Esophagus squamous epithelium (tissue), 5 donors: Measurements from ENCODE around the gene UNK. TPM values are rescaled to one million over a fixed set of nuclear protein-coding genes. Genes with fewer than 3 reads are reported as not detected.

Experiments used
- DNase-seq: peaks from one replicate; lab custom pipeline; 2025; lab: John Stamatoyannopoulos, UW
- H3K27ac ChIP-seq, 4 donors: fragments of 200-600 bp; sonication (generic); one replicate each; pipeline ENCODE4 v1.5.1; 2016 to 2019; ENCODE audit warnings: mild to moderate bottlenecking in 1 of 4
- H3K27me3 ChIP-seq, 4 donors: fragments of 200-600 bp; sonication (generic); 1 replicate in 3 of 4; 2 replicates in 1 of 4; pipeline versions ENCODE4 v1.5.1 to v1.6.0; 2017 to 2021; ENCODE audit warnings: antibody characterized with exemption in 1 of 4
- H3K36me3 ChIP-seq, 3 donors: fragments of 200-600 bp; sonication (generic); one replicate each; pipeline ENCODE4 v1.5.1; 2016 to 2019
- H3K4me1 ChIP-seq, 3 donors: fragments of 200-600 bp; sonication (generic); one replicate each; pipeline ENCODE4 v1.5.1; 2017 to 2019
- H3K4me3 ChIP-seq, 4 donors: fragments of 200-600 bp; sonication (generic); 1 replicate in 3 of 4; 2 replicates in 1 of 4; pipeline ENCODE4 v1.5.1; 2016 to 2019; ENCODE audit warnings: mild to moderate bottlenecking in 2 of 4, moderate library complexity in 1 of 4
- H3K9me3 ChIP-seq, 3 donors: fragments of 200-600 bp; sonication (generic); one replicate each; pipeline ENCODE4 v1.5.1; 2016 to 2019
- CTCF ChIP-seq, 6 experiments: fragments of 450-650 bp in 4 of 6; fragments of 200-600 bp in 2 of 6; sonication (generic) in 2 of 6; IDR thresholded peaks; one replicate each; pipeline ENCODE4 v1.5.1; 2016 to 2019; ENCODE audit warnings: antibody characterized with exemption in 6 of 6, mild to moderate bottlenecking in 4 of 6, moderate library complexity in 4 of 6
- POLR2A ChIP-seq, 4 donors: fragments of 450-650 bp; IDR thresholded peaks; one replicate each; pipeline ENCODE4 v1.6.1; 2017; ENCODE audit warnings: antibody characterized with exemption in 4 of 4, mild to moderate bottlenecking in 4 of 4, moderate library complexity in 3 of 4
- WGBS, 2 donors: methylation state at CpG; one replicate each; pipeline ENCODE4 v1.1.5; 2018; 5-methylcytosine and 5-hydroxymethylcytosine counted together
- intact Hi-C: fragments of 100-400 bp; cut with DNase I; formaldehyde crosslinking; loops from one replicate; pipeline ENCODE4 v1.15.0; 2022
- total RNA-seq, 4 donors: library from RNA; depleted of rRNA; stranded (reverse); fragments of >200 nt; gene quantifications; one replicate each; pipeline ENCODE4 v1.1.0, GENCODE V29; 2016
- donor health status: DM: yes; HTN: yes; CAD: no.

UNK gene
- total RNA-seq, 4 donors from 2014 or later: 14.8 to 27.3 (median 20.4) TPM

GRCh38 chr17:75751676-75752404 is 32.8 kb upstream of the UNK start:
- intact Hi-C loops: loop anchor here (5.0 to 10.0 kb wide), 3 partner anchors 80 to 247 kb away; partner anchors contain the start of gene SMIM5
- H3K4me3 ChIP-seq: no peak overlapping the region
- H3K27me3 ChIP-seq: no peaks in the 10 kb centered on the region
- peaks cover 0 to 96% (median 35%) of the 10 kb centered on the region in 3 donors for H3K36me3 ChIP-seq
- no peak for DNase-seq
- H3K4me1 ChIP-seq: peaks cover 12 to 58% (median 12%) of the 10 kb centered on the region in 3 donors
- no peaks in the 10 kb centered on the region for H3K9me3 ChIP-seq
- 73 to 77% methylated on average over 7 to 13 of the region's 24 CpGs for WGBS, 2 donors
- TF ChIP-seq POLR2A (IDR thresholded peaks at IDR 0.05): no peak
- TF ChIP-seq CTCF (IDR thresholded peaks at IDR 0.05): no peak
- H3K27ac ChIP-seq: no peak overlapping the region

GRCh38 chr17:75752405-75752709 is 32.2 kb upstream of the UNK start:
- Histone ChIP-seq H3K4me1 (peaks cover 12 to 53% (median 12%) of the 10 kb centered on the region in 3 donors), H3K27me3 (no peaks in the 10 kb centered on the region), H3K4me3 (no peak overlapping the region), H3K36me3 (peaks cover 2 to 97% (median 39%) of the 10 kb centered on the region in 3 donors), H3K27ac (no peak overlapping the region), H3K9me3 (no peaks in the 10 kb centered on the region)
- TF ChIP-seq POLR2A (IDR thresholded peaks at IDR 0.05): no peak
- no peak for TF ChIP-seq CTCF (IDR thresholded peaks at IDR 0.05)
- intact Hi-C loops: loop anchor here (5.0 to 10.0 kb wide), 3 partner anchors 80 to 248 kb away; partner anchors contain the start of gene SMIM5
- DNase-seq: no peak
- WGBS, 2 donors: 95% methylated on average over 6 of the region's 10 CpGs; no CpG with 5 or more reads in 1 of the 2 donors

- H3K4me1 ChIP-seq: peaks cover 12 to 47% (median 12%) of the 10 kb centered on the region in 3 donors
- no peaks in the 10 kb centered on the region for H3K9me3 ChIP-seq
- H3K4me3 ChIP-seq: peak overlapping the region; percentile 4 to 66 (median 40)
- no peaks in the 10 kb centered on the region for H3K27me3 ChIP-seq
- intact Hi-C loops: loop anchor here (5.0 to 10.0 kb wide), 3 partner anchors 81 to 248 kb away; partner anchors contain the start of gene SMIM5
- WGBS, 2 donors: 74 to 77% methylated on average over 11 to 13 of the region's 19 CpGs
- peak overlapping the region in 1 of 4 donors; percentile 41 for H3K27ac ChIP-seq
- DNase-seq: no peak
- no peak for TF ChIP-seq POLR2A (IDR thresholded peaks at IDR 0.05)
- H3K36me3 ChIP-seq: peaks cover 7 to 100% (median 45%) of the 10 kb centered on the region in 3 donors
Observed at GRCh38 chr17:75752802-75753513, 31.6 kb upstream of the UNK start.

- H3K4me3 ChIP-seq: peak overlapping the region; percentile 4 to 66 (median 40)
Observed at GRCh38 chr17:75753514-75754377, 30.9 kb upstream of the UNK start.

More at GRCh38 chr17:75753514-75754377, 30.9 kb upstream of the UNK start:
- peak overlapping the region in 2 of 4 donors; percentile 41 to 70 for H3K27ac ChIP-seq
- no peak for DNase-seq
- no peak for TF ChIP-seq POLR2A (IDR thresholded peaks at IDR 0.05)
- peak; percentile 11 to 50 (median 26) for TF ChIP-seq CTCF (IDR thresholded peaks at IDR 0.05)
- WGBS, 2 donors: 60% methylated on average over 1 of the region's 76 CpGs; no CpG with 5 or more reads in 1 of the 2 donors
- peaks cover 12 to 100% (median 46%) of the 10 kb centered on the region in 3 donors for H3K36me3 ChIP-seq
- H3K4me1 ChIP-seq: peaks cover 12 to 47% (median 12%) of the 10 kb centered on the region in 3 donors
- no peaks in the 10 kb centered on the region for H3K9me3 ChIP-seq
- H3K27me3 ChIP-seq: no peaks in the 10 kb centered on the region
- intact Hi-C loops: loop anchor here (5.0 to 10.0 kb wide), 3 partner anchors 81 to 249 kb away; partner anchors contain the start of gene SMIM5
